NCI-H526 (cell line): ENCODE data around the gene ESPNL.
"Not testable (repeated sequence)": the region's sequence is repeated elsewhere in the genome, so short reads cannot be mapped to it uniquely, and the experiment has no call there.

Source experiments
- DNase-seq, 2 experiments: peaks; one replicate each; lab custom pipeline; 2025; lab: John Stamatoyannopoulos, UW

Gene ESPNL

GRCh38 chr2:238168196-238169047 lies 68.3 kb downstream of the ESPNL start:
- DNase-seq, result no peak

GRCh38 chr2:238169048-238169707 lies 69.0 kb downstream of the ESPNL start:
- DNase-seq, result no peak

- DNase-seq, result no peak
Measured at GRCh38 chr2:238169708-238170251, 69.6 kb downstream of the ESPNL start.

GRCh38 chr2:238170386-238171071 lies 70.4 kb downstream of the ESPNL start:
- no peak for DNase-seq

- DNase-seq, result not testable (repeated sequence)
Measured at GRCh38 chr2:238171072-238171431, 70.9 kb downstream of the ESPNL start.

- no peak for DNase-seq
Measured at GRCh38 chr2:238171575-238172187, 71.5 kb downstream of the ESPNL start.

GRCh38 chr2:238172439-238172838 lies 72.3 kb downstream of the ESPNL start:
- DNase-seq, result no peak

- peak in 1 of 2 experiments; percentile 32 for DNase-seq
Measured at GRCh38 chr2:238173692-238174091, 73.6 kb downstream of the ESPNL start.

- no peak for DNase-seq
Measured at GRCh38 chr2:238174291-238174690, 74.2 kb downstream of the ESPNL start.

- DNase-seq, result no peak
Measured at GRCh38 chr2:238174701-238175100, 74.6 kb downstream of the ESPNL start.

- DNase-seq, result no peak
Measured at GRCh38 chr2:238176613-238177012, 76.5 kb downstream of the ESPNL start.

- no peak for DNase-seq
Measured at GRCh38 chr2:238180554-238180953, 80.4 kb downstream of the ESPNL start.

- no peak for DNase-seq
Measured at GRCh38 chr2:238182362-238182761, 82.2 kb downstream of the ESPNL start.
